T-cell (primary cell): ENCODE measurements around the gene DNAAF3. TPM values are rescaled to one million over a fixed set of nuclear protein-coding genes. Genes with fewer than 3 reads are reported as not detected.
A peak's percentile ranks its signal among the peaks of the same experiment; 100 is the strongest.

Experiments used
- ATAC-seq, 4 experiments: fragments of 200-7000 bp in 3 of 4; fragments of 150-1000 bp in 1 of 4; cut with Tn5 transposase; replicated peaks in 1 of 4; 1 replicate in 3 of 4; 2 replicates in 1 of 4; pipeline ENCODE4 v1.10.0; 2021; ENCODE audit warnings: moderate library complexity in 3 of 4, mild to moderate bottlenecking in 2 of 4, moderate number of reproducible peaks in 1 of 4
- CTCF ChIA-PET, 2 donors: fragments of 300-600 bp; sonication (Branson Sonifier 250); formaldehyde crosslinking; loops; one replicate each; lab custom pipeline; 2022; ENCODE audit warnings: antibody characterized with exemption in 2 of 2; lab: Charles Lee
- POLR2A ChIA-PET, 2 donors: fragments of 300-600 bp; sonication (Branson Sonifier 250); formaldehyde crosslinking; loops; one replicate each; lab custom pipeline; 2022; ENCODE audit warnings: antibody characterized with exemption in 2 of 2; lab: Charles Lee
- DNase-seq, 35 experiments: peaks; one replicate each; pipeline versions ENCODE4 v3.0.0 to v3.0.0-alpha.2; 2013 to 2023
- H3K27ac ChIP-seq: one replicate; pipeline ENCODE4 v1.5.1; 2013; ENCODE audit warnings: low read length
- H3K27me3 ChIP-seq, 2 experiments: replicated peaks in 1 of 2; 1 replicate in 1 of 2; 2 replicates in 1 of 2; pipeline versions ENCODE4 v1.6.1 to v1.7.0; 2013; ENCODE audit warnings: low read length in 1 of 2, mixed read lengths in 1 of 2; ENCODE audit not compliant: control insufficient read depth in 2 of 2, insufficient read depth in 2 of 2; ENCODE audit errors: extremely low read depth in 1 of 2
- H3K36me3 ChIP-seq, 2 donors: 1 replicate in 1 of 2; 2 replicates in 1 of 2; pipeline versions ENCODE4 v1.6.1 to v1.7.0; 2013; ENCODE audit warnings: low read length in 1 of 2; ENCODE audit not compliant: control insufficient read depth in 2 of 2, insufficient read depth in 1 of 2; ENCODE audit errors: extremely low read depth in 1 of 2
- H3K4me1 ChIP-seq, 2 experiments: 1 replicate in 1 of 2; 2 replicates in 1 of 2; pipeline versions ENCODE4 v1.6.1 to v1.7.0; 2013; ENCODE audit warnings: low read length in 2 of 2, mixed read lengths in 1 of 2; ENCODE audit not compliant: insufficient read depth in 2 of 2, control insufficient read depth in 1 of 2; ENCODE audit errors: extremely low read depth in 1 of 2
- H3K4me3 ChIP-seq, 2 donors: 1 replicate in 1 of 2; 2 replicates in 1 of 2; pipeline versions ENCODE4 v1.5.1 to v1.7.0; 2013; ENCODE audit warnings: mild to moderate bottlenecking in 2 of 2, low read length in 1 of 2, moderate library complexity in 1 of 2; ENCODE audit not compliant: control insufficient read depth in 1 of 2; ENCODE audit errors: extremely low read depth in 1 of 2
- H3K9me3 ChIP-seq: 2 replicates; pipeline ENCODE4 v1.7.0; 2013
- H3K27ac Mint-ChIP-seq, 2 donors: one replicate each; pipeline ENCODE4 v1.8.0; 2020 to 2021; ENCODE audit warnings: mild to moderate bottlenecking in 2 of 2, mixed read lengths in 2 of 2
- H3K27me3 Mint-ChIP-seq, 2 donors: one replicate each; pipeline ENCODE4 v1.8.0; 2021 to 2022; ENCODE audit warnings: mixed read lengths in 2 of 2
- H3K36me3 Mint-ChIP-seq: one replicate; pipeline ENCODE4 v1.8.0; 2021; ENCODE audit warnings: mixed read lengths
- H3K4me1 Mint-ChIP-seq, 3 donors: one replicate each; pipeline ENCODE4 v1.8.0; 2020 to 2022; ENCODE audit warnings: mixed read lengths in 3 of 3, mild to moderate bottlenecking in 1 of 3
- H3K4me3 Mint-ChIP-seq, 3 donors: one replicate each; pipeline ENCODE4 v1.8.0; 2020 to 2022; ENCODE audit warnings: mild to moderate bottlenecking in 3 of 3, mixed read lengths in 3 of 3, moderate library complexity in 3 of 3
- H3K9me3 Mint-ChIP-seq, 3 donors: one replicate each; pipeline ENCODE4 v1.8.0; 2020 to 2022; ENCODE audit warnings: mixed read lengths in 3 of 3
- WGBS: methylation state at CpG from one replicate; pipeline ENCODE4 v1.1.5; 2013; ENCODE audit warnings: missing lambda C conversion rate; ENCODE audit not compliant: insufficient coverage; 5-methylcytosine and 5-hydroxymethylcytosine counted together
- total RNA-seq, 35 experiments: library from RNA in 6 of 35; stranded (reverse) in 6 of 35; fragments of 120-200 nt in 1 of 35; gene quantifications; one replicate each; pipeline versions ENCODE4 v1.2.1 to v1.2.4 and lab custom pipeline; 2013 to 2026

Gene DNAAF3
- total RNA-seq, 5 donors from 2014 or later (not counting 1 experiment from before 2014, with no cell fraction given), result not detected

DNA sequence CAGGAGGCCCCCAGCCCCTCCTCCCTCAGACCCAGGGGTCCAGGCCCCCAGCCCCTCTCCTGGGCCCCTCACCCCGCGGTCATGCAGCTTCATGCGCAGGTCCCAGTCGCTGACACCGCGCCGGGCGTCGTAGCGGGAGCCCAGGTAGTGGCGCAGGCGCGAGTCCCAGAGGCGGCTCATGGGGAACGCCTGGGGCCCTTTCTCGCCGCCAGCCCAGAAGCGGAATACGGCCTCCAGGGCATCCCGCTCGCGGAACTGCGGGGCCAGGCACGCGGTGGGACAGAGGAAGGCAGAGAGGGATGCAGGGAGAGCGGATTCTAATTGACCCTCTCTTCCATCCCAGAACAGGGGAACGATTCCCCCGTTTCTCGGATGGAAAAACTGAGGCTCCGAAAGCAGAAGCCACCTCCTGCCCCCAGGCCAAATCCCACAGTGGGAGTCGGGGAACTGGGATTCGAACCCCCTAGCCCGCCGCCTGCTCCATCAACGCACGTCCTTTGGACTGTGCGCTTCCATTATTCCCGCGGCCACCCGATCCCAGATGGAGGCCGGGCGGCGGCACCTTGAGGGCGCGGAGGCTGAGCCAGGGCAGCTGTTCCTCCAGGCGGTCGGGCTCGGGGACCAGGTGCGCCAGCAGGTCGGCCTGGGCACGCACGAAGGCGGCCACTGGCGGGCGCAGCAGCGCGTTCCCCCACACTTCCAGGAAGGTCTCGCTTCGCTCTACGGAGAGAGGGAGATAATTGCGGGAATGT, 4.7 kb downstream of the DNAAF3 start:
- Mint-ChIP-seq H3K36me3 (no peaks in the 10 kb centered on the region), H3K4me3 (no peak overlapping the region), H3K27ac (no peak overlapping the region), H3K27me3 (peaks cover 36 to 69% of the 10 kb centered on the region in 2 donors), H3K4me1 (peaks cover 10 to 14% (median 12%) of the 10 kb centered on the region in 3 donors), H3K9me3 (no peaks in the 10 kb centered on the region)
- no peak overlapping the region for H3K4me3 ChIP-seq
- peaks cover 0 to 26% of the 10 kb centered on the region in 2 experiments for H3K4me1 ChIP-seq
- no peaks in the 10 kb centered on the region for H3K9me3 ChIP-seq
- DNase-seq (no peak), ATAC-seq (no peak)
- CTCF ChIA-PET, result no interaction called here
- H3K27me3 ChIP-seq, result peaks cover 8 to 93% of the 10 kb centered on the region in 2 experiments
- POLR2A ChIA-PET, result no interaction called here
- H3K27ac ChIP-seq, result no peak overlapping the region
- H3K36me3 ChIP-seq, result no peaks in the 10 kb centered on the region
- 37% methylated on average over 31 of the region's 61 CpGs for WGBS

DNA sequence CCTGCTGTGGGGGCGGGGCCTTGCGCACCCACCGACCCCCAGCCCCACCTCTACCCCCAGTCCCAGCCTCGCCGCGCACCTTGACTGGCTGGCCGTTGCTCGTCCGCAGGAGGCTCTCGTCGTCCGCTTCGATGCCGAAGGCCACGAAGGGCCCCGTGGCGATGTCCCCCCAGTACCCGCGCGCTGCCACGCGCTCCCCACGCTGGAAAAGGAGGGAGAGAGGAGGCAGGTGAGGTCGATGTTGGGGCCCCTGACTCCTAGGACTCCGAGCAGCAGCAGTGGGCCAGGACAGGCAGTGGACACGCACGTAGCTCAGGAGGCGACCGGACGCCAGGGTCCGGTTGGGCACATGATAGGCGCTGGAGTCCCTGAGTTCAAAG, 5.4 kb downstream of the DNAAF3 start:
- POLR2A ChIA-PET, result no interaction called here

DNA sequence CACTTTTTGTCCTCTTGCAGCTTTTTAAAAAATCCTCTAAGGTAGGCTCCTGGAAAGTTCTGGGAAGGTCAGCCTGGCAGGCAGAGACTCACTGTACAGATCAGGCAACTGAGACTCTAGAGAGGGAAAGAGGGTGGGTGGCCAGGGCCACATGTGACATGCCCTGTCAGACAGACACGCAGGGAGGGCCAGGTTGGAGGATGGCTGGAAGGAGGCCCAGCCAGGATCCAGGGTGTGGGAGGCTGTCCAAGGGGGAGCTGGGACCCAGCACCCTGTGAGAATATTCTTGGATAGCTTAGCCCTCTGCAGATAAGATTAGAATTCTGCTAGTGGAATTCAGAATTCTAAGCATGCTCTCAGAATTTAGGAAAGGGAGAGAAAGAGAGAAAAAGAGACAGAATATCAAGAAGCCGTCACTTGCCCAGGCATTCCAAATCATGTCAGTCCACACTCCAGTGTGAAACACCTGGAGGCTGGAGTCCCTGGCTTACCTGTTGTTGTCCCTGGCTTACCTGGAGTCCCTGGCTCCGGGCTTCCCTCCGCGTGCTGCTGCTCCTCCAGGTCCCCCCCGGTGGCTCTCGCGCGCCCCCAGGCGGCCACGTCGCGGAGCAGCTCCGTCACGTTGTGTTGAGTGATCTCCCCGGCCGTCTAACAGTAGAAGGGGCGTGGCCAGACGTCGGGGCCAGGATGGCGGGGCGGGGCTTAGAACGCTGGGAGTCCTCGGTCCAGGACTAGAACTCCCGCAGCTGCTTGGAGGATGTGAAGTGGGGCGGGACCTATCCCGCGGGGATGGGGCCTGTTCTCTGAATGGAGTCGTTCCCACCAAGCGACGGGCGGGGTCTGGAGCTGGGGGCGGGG, 6.1 kb downstream of the DNAAF3 start:
- no peaks in the 10 kb centered on the region for H3K36me3 ChIP-seq
- CTCF ChIA-PET, result interaction anchor here in 1 of 2 donors (0.6 to 0.7 kb wide), 4 partner anchors 15 to 713 kb away, joined by 3 read pairs; no protein-coding TSS in a partner anchor
- Mint-ChIP-seq H3K4me3 (peak overlapping the region in 1 of 3 donors; percentile 33), H3K4me1 (peaks cover 6 to 9% (median 8%) of the 10 kb centered on the region in 3 donors), H3K27me3 (peaks cover 27 to 64% of the 10 kb centered on the region in 2 donors), H3K27ac (no peak overlapping the region), H3K36me3 (no peaks in the 10 kb centered on the region), H3K9me3 (no peaks in the 10 kb centered on the region)
- WGBS, result 8% methylated on average over 24 of the region's 33 CpGs
- H3K27ac ChIP-seq, result no peak overlapping the region
- POLR2A ChIA-PET, result no interaction called here
- peaks cover 0 to 24% of the 10 kb centered on the region in 2 experiments for H3K4me1 ChIP-seq
- H3K9me3 ChIP-seq, result no peaks in the 10 kb centered on the region
- H3K27me3 ChIP-seq, result peaks cover 4 to 91% of the 10 kb centered on the region in 2 experiments
- peak; percentile 57 to 92 (median 80) for DNase-seq
- H3K4me3 ChIP-seq, result no peak overlapping the region
- peak; percentile 86 to 95 (median 92) for ATAC-seq

More for the DNA sequence above, 5.4 kb downstream of the DNAAF3 start:
- no peak overlapping the region for H3K4me3 ChIP-seq
- peak overlapping the region in 1 of 3 donors; percentile 33 for H3K4me3 Mint-ChIP-seq
- peaks cover 31 to 69% of the 10 kb centered on the region in 2 donors for H3K27me3 Mint-ChIP-seq
- no peak overlapping the region for H3K27ac ChIP-seq
- ATAC-seq (no peak), DNase-seq (no peak)
- H3K4me1 Mint-ChIP-seq, result peaks cover 6 to 10% (median 9%) of the 10 kb centered on the region in 3 donors
- no peaks in the 10 kb centered on the region for H3K9me3 ChIP-seq
- no peak overlapping the region for H3K27ac Mint-ChIP-seq
- no peaks in the 10 kb centered on the region for H3K36me3 ChIP-seq
- H3K4me1 ChIP-seq, result peaks cover 0 to 26% of the 10 kb centered on the region in 2 experiments
- H3K36me3 Mint-ChIP-seq, result no peaks in the 10 kb centered on the region
- peaks cover 8 to 93% of the 10 kb centered on the region in 2 experiments for H3K27me3 ChIP-seq
- 49% methylated on average over 27 of the region's 32 CpGs for WGBS
- CTCF ChIA-PET, result interaction anchor here in 1 of 2 donors (0.7 kb wide), 1 partner anchor 14 kb away, joined by 3 read pairs; no protein-coding TSS in a partner anchor
- no peaks in the 10 kb centered on the region for H3K9me3 Mint-ChIP-seq

DNA sequence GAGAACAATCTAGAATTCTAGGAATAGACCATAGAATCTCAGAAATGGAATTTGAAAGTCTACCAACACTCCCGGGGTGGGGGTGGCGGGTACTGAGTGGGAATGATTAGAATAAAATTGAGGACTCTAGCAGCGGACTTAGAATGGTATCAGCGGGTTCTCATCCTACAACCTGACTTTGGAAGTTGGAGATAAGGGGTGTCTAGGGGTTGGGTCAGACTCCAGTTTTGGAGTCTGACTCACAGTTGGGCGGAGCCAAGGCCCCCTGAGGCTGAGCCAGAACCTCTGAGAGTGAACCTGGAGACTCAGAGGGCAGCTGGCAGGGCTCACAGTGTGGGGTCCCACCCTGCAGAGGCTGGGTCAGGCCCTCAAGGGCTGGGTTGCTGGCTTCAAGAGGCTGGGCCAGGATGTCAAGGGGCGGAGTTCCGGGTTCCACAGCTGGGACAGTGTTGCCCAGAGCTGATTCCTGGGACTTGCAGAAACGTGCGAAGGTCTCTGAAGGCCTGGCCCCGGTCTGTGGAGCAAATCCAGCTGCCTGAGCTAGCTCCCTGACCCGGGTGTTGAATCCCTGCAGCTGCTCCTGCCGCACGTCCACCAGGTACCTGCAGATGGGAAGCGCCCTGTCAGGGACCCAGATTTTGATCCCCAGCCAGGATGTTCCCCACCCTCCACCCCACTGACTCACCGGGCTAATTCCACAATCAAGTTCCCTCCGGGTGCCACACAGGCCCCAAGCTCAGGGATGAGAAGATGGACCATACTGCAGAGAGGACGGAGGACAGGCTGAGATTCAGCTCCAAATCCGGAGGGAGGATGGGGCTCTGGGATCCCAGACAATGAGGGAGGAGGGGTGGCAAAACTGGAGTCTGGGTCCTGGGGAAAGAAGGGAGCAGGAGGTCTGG, 7.3 kb downstream of the DNAAF3 start:
- H3K27ac ChIP-seq, result no peak overlapping the region
- Mint-ChIP-seq H3K4me3 (no peak overlapping the region), H3K9me3 (peaks cover 0 to 5% (median 0%) of the 10 kb centered on the region in 3 donors), H3K4me1 (peaks cover 12 to 15% (median 14%) of the 10 kb centered on the region in 3 donors), H3K36me3 (no peaks in the 10 kb centered on the region), H3K27ac (no peak overlapping the region), H3K27me3 (peaks cover 22 to 63% of the 10 kb centered on the region in 2 donors)
- ATAC-seq (no peak), DNase-seq (no peak)
- no peaks in the 10 kb centered on the region for H3K9me3 ChIP-seq
- H3K27me3 ChIP-seq, result peaks cover 4 to 88% of the 10 kb centered on the region in 2 experiments
- no peaks in the 10 kb centered on the region for H3K36me3 ChIP-seq
- WGBS, result 83% methylated on average over 13 of the region's 18 CpGs
- CTCF ChIA-PET, result interaction anchor here in 1 of 2 donors (0.6 kb wide), 2 partner anchors 148 to 346 kb away, joined by 3 to 9 read pairs; no protein-coding TSS in a partner anchor
- peaks cover 0 to 24% of the 10 kb centered on the region in 2 experiments for H3K4me1 ChIP-seq
- POLR2A ChIA-PET, result no interaction called here
- no peak overlapping the region for H3K4me3 ChIP-seq

DNA sequence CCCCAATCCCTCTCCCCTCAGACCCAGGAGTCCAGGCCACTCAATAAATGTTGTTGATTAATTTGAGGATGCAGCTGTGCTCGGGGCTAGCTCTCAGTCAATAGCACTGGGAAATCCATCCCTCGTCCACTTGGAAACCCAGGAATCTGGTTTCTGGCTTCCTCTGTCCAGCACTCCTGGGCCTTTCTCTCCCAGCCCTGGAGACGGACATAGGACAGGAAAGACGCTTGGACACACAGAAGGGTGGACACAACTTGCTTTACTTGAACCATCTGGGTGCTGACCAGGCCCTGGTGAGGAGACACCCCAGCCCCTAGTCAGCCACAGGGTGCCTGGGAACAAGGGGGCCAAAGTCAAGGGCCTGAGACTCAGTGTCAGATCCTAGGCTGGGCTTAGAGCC, 8.0 kb downstream of the DNAAF3 start:
- Mint-ChIP-seq H3K27me3 (peaks cover 18 to 56% of the 10 kb centered on the region in 2 donors), H3K4me1 (peaks cover 19 to 20% (median 19%) of the 10 kb centered on the region in 3 donors), H3K36me3 (no peaks in the 10 kb centered on the region), H3K27ac (no peak overlapping the region), H3K4me3 (no peak overlapping the region), H3K9me3 (peaks cover 0 to 6% (median 0%) of the 10 kb centered on the region in 3 donors)
- H3K36me3 ChIP-seq, result no peaks in the 10 kb centered on the region
- peaks cover 4 to 81% of the 10 kb centered on the region in 2 experiments for H3K27me3 ChIP-seq
- POLR2A ChIA-PET, result no interaction called here
- H3K4me1 ChIP-seq, result peaks cover 0 to 30% of the 10 kb centered on the region in 2 experiments
- 63% methylated on average over 4 of the region's 4 CpGs for WGBS
- no peak overlapping the region for H3K4me3 ChIP-seq
- CTCF ChIA-PET, result no interaction called here
- ATAC-seq (no peak), DNase-seq (no peak)
- no peaks in the 10 kb centered on the region for H3K9me3 ChIP-seq
- no peak overlapping the region for H3K27ac ChIP-seq
